ENCODE results near the gene KYNU.

GRCh38 chr2:143068509-143068908 is 191.0 kb downstream of the KYNU start:
- no peak for TF ChIP-seq EZH2 (IDR thresholded peaks at IDR 0.05; ENCODE audit: borderline replicate concordance, low read length)
- TF ChIP-seq, protein P1, sequence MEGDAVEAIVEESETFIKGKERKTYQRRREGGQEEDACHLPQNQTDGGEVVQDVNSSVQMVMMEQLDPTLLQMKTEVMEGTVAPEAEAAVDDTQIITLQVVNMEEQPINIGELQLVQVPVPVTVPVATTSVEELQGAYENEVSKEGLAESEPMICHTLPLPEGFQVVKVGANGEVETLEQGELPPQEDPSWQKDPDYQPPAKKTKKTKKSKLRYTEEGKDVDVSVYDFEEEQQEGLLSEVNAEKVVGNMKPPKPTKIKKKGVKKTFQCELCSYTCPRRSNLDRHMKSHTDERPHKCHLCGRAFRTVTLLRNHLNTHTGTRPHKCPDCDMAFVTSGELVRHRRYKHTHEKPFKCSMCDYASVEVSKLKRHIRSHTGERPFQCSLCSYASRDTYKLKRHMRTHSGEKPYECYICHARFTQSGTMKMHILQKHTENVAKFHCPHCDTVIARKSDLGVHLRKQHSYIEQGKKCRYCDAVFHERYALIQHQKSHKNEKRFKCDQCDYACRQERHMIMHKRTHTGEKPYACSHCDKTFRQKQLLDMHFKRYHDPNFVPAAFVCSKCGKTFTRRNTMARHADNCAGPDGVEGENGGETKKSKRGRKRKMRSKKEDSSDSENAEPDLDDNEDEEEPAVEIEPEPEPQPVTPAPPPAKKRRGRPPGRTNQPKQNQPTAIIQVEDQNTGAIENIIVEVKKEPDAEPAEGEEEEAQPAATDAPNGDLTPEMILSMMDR (IDR thresholded peaks at IDR 0.05; ENCODE audit: low read length): no peak
